Peyer's patch (tissue), 4 donors: ENCODE measurements around the gene FAM120B. TPM values are rescaled to one million over a fixed set of nuclear protein-coding genes. Genes with fewer than 3 reads are reported as not detected.
A peak's percentile ranks its signal among the peaks of the same experiment; 100 is the strongest.

Experiments used
- DNase-seq, 3 donors: peaks; one replicate each; pipeline ENCODE4 v3.0.0-alpha.2; 2017 to 2019
- H3K27ac ChIP-seq, 4 donors: fragments of 200-600 bp; sonication (generic); one replicate each; pipeline ENCODE4 v1.5.1; 2016 to 2019
- H3K27me3 ChIP-seq, 2 donors: fragments of 200-600 bp; sonication (generic); one replicate each; pipeline ENCODE4 v1.5.1; 2019
- H3K36me3 ChIP-seq, 3 donors: fragments of 200-600 bp; sonication (generic); one replicate each; pipeline ENCODE4 v1.5.1; 2016 to 2019
- H3K4me1 ChIP-seq, 4 donors: fragments of 200-600 bp; sonication (generic); one replicate each; pipeline ENCODE4 v1.5.1; 2016 to 2019
- H3K4me3 ChIP-seq, 4 donors: fragments of 200-600 bp; sonication (generic); 1 replicate in 3 of 4; 2 replicates in 1 of 4; pipeline ENCODE4 v1.5.1; 2016 to 2019; ENCODE audit warnings: mild to moderate bottlenecking in 1 of 4
- H3K9me3 ChIP-seq, 4 donors: fragments of 200-600 bp; sonication (generic); one replicate each; pipeline ENCODE4 v1.5.1; 2016 to 2019; ENCODE audit warnings: mild to moderate bottlenecking in 1 of 4
- CTCF ChIP-seq, 6 experiments: fragments of 450-650 bp in 4 of 6; fragments of 200-600 bp in 2 of 6; sonication (generic) in 1 of 6; IDR thresholded peaks; one replicate each; pipeline ENCODE4 v1.5.1; 2017 to 2019; ENCODE audit warnings: antibody characterized with exemption in 6 of 6, mild to moderate bottlenecking in 3 of 6, moderate library complexity in 1 of 6
- POLR2A ChIP-seq, 2 donors: fragments of 450-650 bp; IDR thresholded peaks; one replicate each; pipeline ENCODE4 v1.5.1; 2017; ENCODE audit warnings: antibody characterized with exemption in 2 of 2, mild to moderate bottlenecking in 2 of 2, moderate library complexity in 2 of 2
- total RNA-seq, 4 donors: library from RNA; depleted of rRNA; stranded (reverse); fragments of >200 nt; gene quantifications; one replicate each; pipeline ENCODE4 v1.1.0, GENCODE V29; 2016

FAM120B gene
- total RNA-seq, 4 donors from 2014 or later: 22.1 to 50.3 (median 38.1) TPM

- no peaks in the 10 kb centered on the region for H3K27me3 ChIP-seq
- H3K27ac ChIP-seq: no peak overlapping the region
- TF ChIP-seq CTCF (IDR thresholded peaks at IDR 0.05) (no peak), POLR2A (IDR thresholded peaks at IDR 0.05) (no peak)
- H3K9me3 ChIP-seq: no peaks in the 10 kb centered on the region
- H3K4me3 ChIP-seq: no peak overlapping the region
- no peaks in the 10 kb centered on the region for H3K36me3 ChIP-seq
- peaks cover 0 to 15% (median 0%) of the 10 kb centered on the region in 4 donors for H3K4me1 ChIP-seq
- no peak for DNase-seq
These were observed 133.9 kb downstream of the FAM120B start for GRCh38 chr6:170440437-170440836.

- Histone ChIP-seq H3K9me3 (no peaks in the 10 kb centered on the region), H3K36me3 (no peaks in the 10 kb centered on the region), H3K4me1 (peaks cover 0 to 15% (median 0%) of the 10 kb centered on the region in 4 donors), H3K27me3 (no peaks in the 10 kb centered on the region), H3K27ac (no peak overlapping the region), H3K4me3 (no peak overlapping the region)
- TF ChIP-seq POLR2A (IDR thresholded peaks at IDR 0.05) (no peak), CTCF (IDR thresholded peaks at IDR 0.05) (no peak)
- no peak for DNase-seq
These were observed 134.8 kb downstream of the FAM120B start for GRCh38 chr6:170441316-170441715.

GRCh38 chr6:170442596-170442995 lies 136.0 kb downstream of the FAM120B start:
- Histone ChIP-seq H3K36me3 (no peaks in the 10 kb centered on the region), H3K9me3 (no peaks in the 10 kb centered on the region), H3K27me3 (no peaks in the 10 kb centered on the region), H3K4me3 (no peak overlapping the region), H3K4me1 (peaks cover 0 to 14% (median 0%) of the 10 kb centered on the region in 4 donors), H3K27ac (no peak overlapping the region)
- TF ChIP-seq POLR2A (IDR thresholded peaks at IDR 0.05) (no peak), CTCF (IDR thresholded peaks at IDR 0.05) (no peak)
- DNase-seq: no peak

GRCh38 chr6:170443151-170443662 lies 136.6 kb downstream of the FAM120B start:
- DNase-seq: peak in 1 of 3 donors; percentile 42
- no peak overlapping the region for H3K4me3 ChIP-seq
- TF ChIP-seq POLR2A (IDR thresholded peaks at IDR 0.05) (no peak), CTCF (IDR thresholded peaks at IDR 0.05) (no peak)

GRCh38 chr6:170444056-170444591 lies 137.6 kb downstream of the FAM120B start:
- no peaks in the 10 kb centered on the region for H3K27me3 ChIP-seq
- DNase-seq: peak in 1 of 3 donors; percentile 39
- H3K4me3 ChIP-seq: no peak overlapping the region
- no peaks in the 10 kb centered on the region for H3K4me1 ChIP-seq
- H3K36me3 ChIP-seq: no peaks in the 10 kb centered on the region
- H3K9me3 ChIP-seq: no peaks in the 10 kb centered on the region
- no peak overlapping the region for H3K27ac ChIP-seq
- no peak for TF ChIP-seq POLR2A (IDR thresholded peaks at IDR 0.05)
- TF ChIP-seq CTCF (IDR thresholded peaks at IDR 0.05): no peak

More at GRCh38 chr6:170443151-170443662, 136.6 kb downstream of the FAM120B start:
- H3K27ac ChIP-seq: no peak overlapping the region
- H3K36me3 ChIP-seq: no peaks in the 10 kb centered on the region
- H3K4me1 ChIP-seq: peaks cover 0 to 8% (median 0%) of the 10 kb centered on the region in 4 donors
- no peaks in the 10 kb centered on the region for H3K9me3 ChIP-seq
- H3K27me3 ChIP-seq: no peaks in the 10 kb centered on the region
